Lower leg skin (tissue), 4 donors: Measurements from ENCODE around the gene IPMK. TPM values are rescaled to one million over a fixed set of nuclear protein-coding genes. Genes with fewer than 3 reads are reported as not detected.

ENCODE experiments used
- DNase-seq, 2 donors: peaks; one replicate each; pipeline ENCODE4 v3.0.0-alpha.2; 2019; ENCODE audit warnings: low spot score in 2 of 2
- H3K4me3 ChIP-seq: fragments of 200-600 bp; sonication (generic); 2 replicates; pipeline ENCODE4 v1.5.1; 2017; ENCODE audit warnings: mild to moderate bottlenecking, low read depth; ENCODE audit not compliant: poor library complexity, severe bottlenecking
- POLR2A ChIP-seq, 2 donors: fragments of 450-650 bp; IDR thresholded peaks; one replicate each; pipeline ENCODE4 v1.6.1; 2016 to 2017; ENCODE audit warnings: antibody characterized with exemption in 2 of 2, mild to moderate bottlenecking in 1 of 2, moderate library complexity in 1 of 2
- WGBS, 2 donors: methylation state at CpG; one replicate each; pipeline ENCODE4 v1.1.5; 2018; 5-methylcytosine and 5-hydroxymethylcytosine counted together
- intact Hi-C: fragments of 100-400 bp; cut with DNase I; formaldehyde crosslinking; loops from one replicate; pipeline ENCODE4 v1.15.0; 2023; ENCODE audit warnings: low total_unique reads
- total RNA-seq, 4 donors: library from RNA; depleted of rRNA; stranded (reverse); fragments of >200 nt; gene quantifications; one replicate each; pipeline ENCODE4 v1.1.0, GENCODE V29; 2016
- TF ChIP-seq, protein P1 (sequence below), 3 donors: fragments of 450-650 bp; IDR thresholded peaks; one replicate each; pipeline ENCODE4 v1.5.1; 2016; ENCODE audit warnings: antibody characterized with exemption in 3 of 3, mild to moderate bottlenecking in 3 of 3, moderate library complexity in 2 of 3

IPMK gene
- total RNA-seq, 4 donors from 2014 or later, result 8.8 to 13.4 (median 11.0) TPM

DNA sequence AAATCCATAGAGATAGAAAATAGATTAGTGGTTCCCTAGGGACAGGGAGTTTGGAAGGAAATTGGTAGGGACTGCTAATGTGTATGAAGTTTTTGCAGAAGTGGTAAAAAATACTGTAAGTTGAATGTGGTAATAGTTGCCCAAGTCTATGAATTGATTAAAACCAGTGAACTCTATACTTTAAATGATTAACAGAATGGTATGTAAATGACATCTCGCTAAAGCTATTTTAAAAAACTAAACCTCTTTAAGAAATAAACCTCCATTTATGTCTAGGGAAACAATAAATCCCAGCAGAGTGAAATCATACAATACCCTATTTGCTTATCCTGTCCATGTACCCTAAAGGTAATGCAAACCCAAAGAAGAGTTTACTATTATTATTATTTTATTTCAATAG, 61.4 kb downstream of the IPMK start:
- intact Hi-C loops, result no loop called here
- TF ChIP-seq POLR2A (IDR thresholded peaks at IDR 0.05), result no peak
- TF ChIP-seq, protein P1, sequence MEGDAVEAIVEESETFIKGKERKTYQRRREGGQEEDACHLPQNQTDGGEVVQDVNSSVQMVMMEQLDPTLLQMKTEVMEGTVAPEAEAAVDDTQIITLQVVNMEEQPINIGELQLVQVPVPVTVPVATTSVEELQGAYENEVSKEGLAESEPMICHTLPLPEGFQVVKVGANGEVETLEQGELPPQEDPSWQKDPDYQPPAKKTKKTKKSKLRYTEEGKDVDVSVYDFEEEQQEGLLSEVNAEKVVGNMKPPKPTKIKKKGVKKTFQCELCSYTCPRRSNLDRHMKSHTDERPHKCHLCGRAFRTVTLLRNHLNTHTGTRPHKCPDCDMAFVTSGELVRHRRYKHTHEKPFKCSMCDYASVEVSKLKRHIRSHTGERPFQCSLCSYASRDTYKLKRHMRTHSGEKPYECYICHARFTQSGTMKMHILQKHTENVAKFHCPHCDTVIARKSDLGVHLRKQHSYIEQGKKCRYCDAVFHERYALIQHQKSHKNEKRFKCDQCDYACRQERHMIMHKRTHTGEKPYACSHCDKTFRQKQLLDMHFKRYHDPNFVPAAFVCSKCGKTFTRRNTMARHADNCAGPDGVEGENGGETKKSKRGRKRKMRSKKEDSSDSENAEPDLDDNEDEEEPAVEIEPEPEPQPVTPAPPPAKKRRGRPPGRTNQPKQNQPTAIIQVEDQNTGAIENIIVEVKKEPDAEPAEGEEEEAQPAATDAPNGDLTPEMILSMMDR (IDR thresholded peaks at IDR 0.05), result no peak

DNA sequence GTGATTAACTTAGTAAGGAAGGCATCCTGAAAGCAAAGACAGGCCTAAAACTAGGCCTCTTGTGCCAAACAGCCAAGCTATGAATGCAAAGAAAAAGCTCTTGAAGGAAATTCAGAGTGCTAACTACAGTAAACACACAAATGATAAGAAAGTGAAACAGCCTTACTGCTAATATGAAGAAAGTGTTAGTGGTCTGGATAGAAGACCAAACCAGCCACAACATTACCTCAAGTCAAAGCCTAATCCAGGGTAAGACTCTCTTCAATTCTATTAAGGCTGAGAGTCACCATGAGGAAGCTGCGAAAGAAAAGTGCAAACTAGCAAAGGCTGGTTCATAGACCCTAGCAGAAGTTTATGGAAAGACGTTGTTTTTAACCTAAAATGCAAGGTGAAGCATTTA, 66.0 kb downstream of the IPMK start:
- intact Hi-C loops, result no loop called here
- WGBS, 2 donors, result 96 to 97% methylated on average over 2 of the region's 2 CpGs
- no peak overlapping the region for H3K4me3 ChIP-seq
- TF ChIP-seq, protein P1 (IDR thresholded peaks at IDR 0.05), result no peak
- TF ChIP-seq POLR2A (IDR thresholded peaks at IDR 0.05), result no peak
- DNase-seq, result no peak

More for the DNA sequence above, 61.4 kb downstream of the IPMK start:
- DNase-seq, result no peak
- 98 to 100% methylated on average over 1 of the region's 1 CpG for whole genome bisulfite sequencing, 2 donors
- H3K4me3 ChIP-seq, result no peak overlapping the region

DNA sequence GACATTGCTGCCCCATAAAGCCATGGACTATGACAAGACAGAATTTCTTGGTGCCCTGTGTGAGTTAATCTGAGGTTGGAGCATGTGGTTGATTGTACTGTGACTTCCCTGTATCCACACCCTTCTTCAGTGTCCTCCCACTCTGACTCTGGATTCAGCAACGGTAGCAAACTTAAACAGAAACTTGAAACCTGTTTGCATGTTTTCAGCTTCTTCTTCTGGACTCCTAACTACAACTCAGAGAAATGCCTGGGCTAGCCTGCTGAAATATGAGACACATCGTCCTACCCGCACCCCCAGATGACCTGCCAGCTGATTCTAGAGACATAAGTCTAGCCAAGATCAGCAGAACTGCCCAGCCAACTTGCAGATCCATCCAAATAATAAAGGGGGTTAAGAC, 78.4 kb downstream of the IPMK start:
- 7 to 30% methylated on average over 3 of the region's 3 CpGs for WGBS, 2 donors
- H3K4me3 ChIP-seq, result no peak overlapping the region
- intact Hi-C loops, result no loop called here
- no peak for DNase-seq
- TF ChIP-seq, protein P1 (IDR thresholded peaks at IDR 0.05), result no peak
- TF ChIP-seq POLR2A (IDR thresholded peaks at IDR 0.05), result no peak

DNA sequence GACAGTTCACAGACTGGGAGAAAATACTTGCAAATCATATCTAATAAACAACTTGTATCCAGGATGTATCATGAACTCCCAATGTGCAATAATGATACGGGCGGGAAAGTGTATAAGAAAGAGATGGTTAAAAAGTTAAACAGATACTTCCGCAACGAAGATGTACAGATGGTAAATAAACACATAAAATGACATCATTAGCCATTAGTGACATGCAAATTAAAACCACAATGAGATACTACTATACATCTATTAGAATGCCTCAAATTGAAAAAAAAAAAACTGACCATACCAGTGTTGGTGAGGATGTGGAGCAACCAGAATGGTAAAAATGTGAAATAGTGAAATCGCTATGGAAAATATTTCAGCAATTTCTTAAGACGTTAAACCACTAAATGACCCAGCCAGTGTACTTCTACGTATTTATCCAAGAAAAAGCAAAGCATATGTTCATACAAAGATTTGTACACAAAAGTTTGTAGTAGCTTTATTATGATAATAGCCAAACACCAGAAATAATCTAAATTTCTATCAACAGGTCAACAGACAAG, 83.5 kb downstream of the IPMK start:
- WGBS, 2 donors, result 89% methylated on average over 7 of the region's 7 CpGs
- no peak for TF ChIP-seq POLR2A (IDR thresholded peaks at IDR 0.05)
- TF ChIP-seq, protein P1 (IDR thresholded peaks at IDR 0.05), result no peak
- intact Hi-C loops, result no loop called here
- H3K4me3 ChIP-seq, result no peak overlapping the region
- DNase-seq, result no peak

DNA sequence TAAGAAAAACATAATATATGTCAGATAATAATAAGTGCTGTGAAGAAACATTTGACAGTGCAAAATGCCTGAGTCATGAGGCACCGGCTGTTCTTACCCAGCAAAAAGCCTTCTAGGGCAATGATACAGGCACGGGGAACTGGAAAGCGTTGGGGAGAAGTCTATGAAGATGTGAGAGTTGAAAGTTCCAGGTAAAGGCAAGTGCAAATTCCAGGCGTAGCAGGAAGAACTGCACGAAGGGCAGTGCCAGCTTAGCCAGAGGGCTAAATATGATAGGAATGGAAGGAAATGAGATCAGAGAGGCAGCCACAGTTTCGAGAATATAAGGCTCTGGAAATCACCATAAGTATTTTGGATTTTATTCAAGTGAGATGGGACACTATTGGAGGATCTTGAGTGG, 87.0 kb downstream of the IPMK start:
- intact Hi-C loops, result no loop called here
- WGBS, 2 donors, result 46 to 53% methylated on average over 6 of the region's 6 CpGs
- DNase-seq, result no peak
- TF ChIP-seq, protein P1 (IDR thresholded peaks at IDR 0.05), result no peak
- TF ChIP-seq POLR2A (IDR thresholded peaks at IDR 0.05), result no peak
- no peak overlapping the region for H3K4me3 ChIP-seq

DNA sequence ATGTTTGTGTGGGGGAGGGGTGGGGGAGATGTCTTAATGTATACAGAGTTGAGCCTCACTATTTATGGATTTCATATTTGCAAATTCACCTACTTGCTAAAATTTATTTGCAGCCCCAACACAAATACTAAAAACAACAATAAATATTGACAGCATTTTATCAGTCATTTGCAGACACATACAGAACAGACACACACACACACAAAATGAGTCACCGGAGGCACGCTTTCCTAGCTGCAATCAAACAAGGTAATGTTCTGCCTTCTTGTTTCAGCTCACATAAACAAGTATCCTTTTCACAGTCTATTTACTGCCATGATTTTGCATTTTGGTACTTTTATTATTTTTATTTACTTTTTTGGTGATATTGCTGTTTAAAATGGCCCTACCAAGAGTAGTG, 88.5 kb downstream of the IPMK start:
- intact Hi-C loops, result no loop called here
- WGBS, 2 donors, result 66 to 98% methylated on average over 2 of the region's 2 CpGs
- no peak overlapping the region for H3K4me3 ChIP-seq
- DNase-seq, result no peak
- TF ChIP-seq POLR2A (IDR thresholded peaks at IDR 0.05), result no peak
- TF ChIP-seq, protein P1 (IDR thresholded peaks at IDR 0.05), result no peak
